Upper lobe of left lung (tissue), 4 donors: ENCODE results near the gene ZNF263.

Experiments
- CTCF ChIP-seq, 6 experiments: fragments of 450-650 bp in 4 of 6; fragments of 200-600 bp in 2 of 6; sonication (generic) in 2 of 6; IDR thresholded peaks; one replicate each; pipeline ENCODE4 v1.5.1; 2016 to 2019; ENCODE audit warnings: antibody characterized with exemption in 6 of 6
- EP300 ChIP-seq, 4 donors: sonication (generic); formaldehyde crosslinking; IDR thresholded peaks; one replicate each; pipeline ENCODE4 v1.5.1; 2017; ENCODE audit warnings: antibody characterized with exemption in 4 of 4, control low read depth in 2 of 4
- POLR2A ChIP-seq, 4 donors: fragments of 450-650 bp; IDR thresholded peaks; one replicate each; pipeline ENCODE4 v1.5.1; 2016 to 2017; ENCODE audit warnings: antibody characterized with exemption in 4 of 4, mild to moderate bottlenecking in 2 of 4
- POLR2AphosphoS5 ChIP-seq, 2 donors: sonication (generic); formaldehyde crosslinking; IDR thresholded peaks; one replicate each; pipeline ENCODE4 v1.5.1; 2017; ENCODE audit warnings: antibody characterized with exemption in 2 of 2

GRCh38 chr16:3234543-3234856 lies 48.8 kb upstream of the ZNF263 start:
- no peak for TF ChIP-seq CTCF (IDR thresholded peaks at IDR 0.05)
- no peak for TF ChIP-seq POLR2AphosphoS5 (IDR thresholded peaks at IDR 0.05)
- TF ChIP-seq POLR2A (IDR thresholded peaks at IDR 0.05), result no peak
- no peak for TF ChIP-seq EP300 (IDR thresholded peaks at IDR 0.05)
